HCT116 (cell line): ENCODE measurements around the gene KNCN. TPM values are rescaled to one million over a fixed set of nuclear protein-coding genes. Genes with fewer than 3 reads are reported as not detected.

ENCODE experiments used
- ATAC-seq: fragments of 200-7000 bp; cut with Tn5 transposase; 2 replicates; pipeline ENCODE4 v1.9.1; 2020; ENCODE audit warnings: mild to moderate bottlenecking, moderate library complexity
- BruUV-seq: library from RNA; stranded (reverse); fragments of 400-500 nt; replicated peaks from 2 replicates; lab custom pipeline; 2021; lab: Mats Ljungman, UMichigan
- CTCF ChIA-PET: fragments of 300-600 bp; sonication (Branson Sonifier 250); formaldehyde crosslinking; loops from one replicate; lab custom pipeline; 2021; ENCODE audit warnings: antibody characterized with exemption; lab: Charles Lee
- POLR2A ChIA-PET: fragments of 300-600, 350-600 bp; sonication (Branson Sonifier 250); formaldehyde crosslinking; loops from one replicate; lab custom pipeline; 2021; ENCODE audit warnings: antibody characterized with exemption; lab: Charles Lee
- RAD21 ChIA-PET, 2 experiments: fragments of 300-600 bp; sonication (Branson Sonifier 250); formaldehyde crosslinking; loops; one replicate each; lab custom pipeline; 2023; ENCODE audit warnings: low total read pairs in 2 of 2; ENCODE audit not compliant: uncharacterized antibody in 2 of 2, unreplicated experiment in 2 of 2, low non-redundant PET in 1 of 2; lab: Charles Lee
- DNase-seq: peaks from one replicate; pipeline ENCODE4 v3.0.0-alpha.2; 2010; ENCODE audit warnings: low read depth, low spot score
- H2AFZ ChIP-seq: fragments of 200-600 bp; shearing (Covaris generic), sonication (generic); 2 replicates; pipeline ENCODE4 v1.6.1; 2017; ENCODE audit warnings: low read depth, mixed run types, mixed read lengths, antibody characterized with exemption, low read length; ENCODE audit not compliant: poor library complexity, severe bottlenecking
- H3K27ac ChIP-seq: 2 replicates; pipeline ENCODE4 v1.5.1; 2012; ENCODE audit warnings: low read depth, low read length
- H3K27me3 ChIP-seq: fragments of 200-600 bp; sonication (generic); 2 replicates; pipeline ENCODE4 v1.6.1; 2016; ENCODE audit warnings: mixed run types, low read length, mixed read lengths; ENCODE audit not compliant: insufficient read depth
- H3K36me3 ChIP-seq, 2 experiments: fragments of 200-500 bp in 1 of 2; fragments of 200-600 bp in 1 of 2; sonication (Bioruptor generic) in 1 of 2; sonication (generic) in 1 of 2; 2 replicates each; pipeline versions ENCODE4 v1.5.1 to v1.6.1; 2014 to 2016; ENCODE audit warnings: low read length in 2 of 2, inconsistent platforms in 1 of 2, mixed read lengths in 1 of 2, mixed run types in 1 of 2; ENCODE audit not compliant: insufficient read depth in 2 of 2, control insufficient read depth in 1 of 2
- H3K4me1 ChIP-seq, 2 experiments: fragments of 200-600 bp in 1 of 2; sonication (generic) in 1 of 2; 2 replicates each; pipeline versions ENCODE4 v1.5.1 to v1.6.1; 2012 to 2017; ENCODE audit warnings: low read length in 2 of 2, inconsistent platforms in 1 of 2, mild to moderate bottlenecking in 1 of 2, mixed read lengths in 1 of 2, mixed run types in 1 of 2, moderate library complexity in 1 of 2; ENCODE audit not compliant: insufficient read depth in 2 of 2, control insufficient read depth in 1 of 2
- H3K4me2 ChIP-seq: fragments of 200-600 bp; sonication (generic); 2 replicates; pipeline ENCODE4 v1.6.1; 2017; ENCODE audit warnings: mixed run types, low read length, mixed read lengths
- H3K4me3 ChIP-seq, 2 experiments: fragments of 200-600 bp in 1 of 2; sonication (generic) in 1 of 2; replicated peaks in 1 of 2; 2 replicates each; pipeline ENCODE4 v1.5.1; 2011 to 2016; ENCODE audit warnings: low read length in 2 of 2, control low read depth in 1 of 2, low read depth in 1 of 2, mild to moderate bottlenecking in 1 of 2, mixed read lengths in 1 of 2, mixed run types in 1 of 2
- H3K79me2 ChIP-seq: fragments of 200-600 bp; sonication (generic); 2 replicates; pipeline ENCODE4 v1.6.1; 2017; ENCODE audit warnings: mild to moderate bottlenecking, mixed run types, low read length, moderate library complexity, mixed read lengths; ENCODE audit not compliant: insufficient read depth
- H3K9ac ChIP-seq: fragments of 200-600 bp; sonication (generic); 2 replicates; pipeline ENCODE4 v1.6.1; 2016; ENCODE audit warnings: low read length, mixed read lengths
- H3K9me2 ChIP-seq: fragments of 200-600 bp; sonication (generic), shearing (Covaris generic); 2 replicates; pipeline ENCODE4 v1.6.1; 2017; ENCODE audit warnings: mixed run types, mild to moderate bottlenecking, moderate library complexity; ENCODE audit not compliant: insufficient read depth
- H3K9me3 ChIP-seq, 2 experiments: fragments of 200-500 bp in 1 of 2; fragments of 200-600 bp in 1 of 2; sonication (Bioruptor generic) in 1 of 2; sonication (generic) in 1 of 2; 2 replicates each; pipeline ENCODE4 v1.6.1; 2014 to 2017; ENCODE audit warnings: low read length in 2 of 2, mixed read lengths in 2 of 2, inconsistent platforms in 1 of 2, low read depth in 1 of 2, mild to moderate bottlenecking in 1 of 2, mixed run types in 1 of 2, moderate library complexity in 1 of 2; ENCODE audit not compliant: control insufficient read depth in 1 of 2, insufficient read depth in 1 of 2
- H4K20me1 ChIP-seq: fragments of 200-600 bp; sonication (generic), shearing (Covaris generic); 2 replicates; pipeline ENCODE4 v1.6.1; 2017; ENCODE audit warnings: mixed run types, mild to moderate bottlenecking, moderate library complexity; ENCODE audit not compliant: insufficient read depth
- CBX3 ChIP-seq: IDR thresholded peaks from 2 replicates; pipeline ENCODE4 v1.6.1; 2012; ENCODE audit warnings: low read depth
- CTCF ChIP-seq, 3 experiments: fragments of 200-600 bp in 1 of 3; sonication (generic) in 1 of 3; IDR thresholded peaks in 2 of 3; conservative IDR thresholded peaks in 1 of 3; 2 replicates each; pipeline ENCODE4 v1.5.1; 2012 to 2017; ENCODE audit warnings: low read depth in 2 of 3, low read length in 2 of 3, antibody characterized with exemption in 1 of 3, borderline replicate concordance in 1 of 3, control low read depth in 1 of 3, mild to moderate bottlenecking in 1 of 3, mixed read lengths in 1 of 3, mixed run types in 1 of 3, moderate library complexity in 1 of 3; ENCODE audit not compliant: insufficient read depth in 1 of 3
- EZH2 ChIP-seq: fragments of 200-600 bp; sonication (generic); IDR thresholded peaks from 2 replicates; pipeline ENCODE4 v1.6.1; 2017; ENCODE audit warnings: antibody characterized with exemption, mixed run types
- EZH2phosphoT487 ChIP-seq: fragments of 200-600 bp; IDR thresholded peaks from 2 replicates; pipeline ENCODE4 v1.6.1; 2018; ENCODE audit warnings: antibody characterized with exemption, borderline replicate concordance
- FOSL1 ChIP-seq: IDR thresholded peaks from 2 replicates; pipeline ENCODE4 v1.6.1; 2012; ENCODE audit warnings: low read depth
- JUND ChIP-seq: IDR thresholded peaks from 2 replicates; pipeline ENCODE4 v1.6.1; 2012
- POLR2A ChIP-seq: IDR thresholded peaks from 2 replicates; pipeline ENCODE4 v1.7.0; 2011; ENCODE audit warnings: borderline replicate concordance; ENCODE audit not compliant: insufficient read depth, insufficient read length; ENCODE audit errors: extremely low read depth
- RAD21 ChIP-seq: IDR thresholded peaks from 2 replicates; pipeline ENCODE4 v1.6.1; 2012; ENCODE audit warnings: low read depth, mild to moderate bottlenecking
- REST ChIP-seq: IDR thresholded peaks from 2 replicates; pipeline ENCODE4 v1.6.1; 2012; ENCODE audit warnings: low read depth
- SIN3A ChIP-seq: IDR thresholded peaks from 2 replicates; pipeline ENCODE4 v1.6.1; 2012; ENCODE audit warnings: low read depth
- SP1 ChIP-seq: IDR thresholded peaks from 2 replicates; pipeline ENCODE4 v1.6.1; 2012; ENCODE audit warnings: low read depth
- ZBTB33 ChIP-seq: IDR thresholded peaks from 2 replicates; pipeline ENCODE4 v1.6.1; 2011; ENCODE audit warnings: mild to moderate bottlenecking, low read length, moderate library complexity; ENCODE audit not compliant: insufficient replicate concordance; ENCODE audit errors: extremely low read depth
- ZFX ChIP-seq: fragments of 450-650 bp; IDR thresholded peaks from 2 replicates; pipeline ENCODE4 v1.6.1; 2017
- intact Hi-C: fragments of 100-400 bp; cut with micrococcal nuclease; formaldehyde crosslinking; loops from 2 replicates; pipeline ENCODE4 v1.10.0; 2022
- total RNA-seq: library from RNA; stranded (reverse); gene quantifications from one replicate; pipeline ENCODE4 v1.2.1, GENCODE V29; 2021; ENCODE audit not compliant: unreplicated experiment

KNCN gene
- total RNA-seq, 1 experiment from 2014 or later = not detected

- no peak for TF ChIP-seq CBX3
- TF ChIP-seq EZH2 = no peak
- no peak for TF ChIP-seq ZFX
- TF ChIP-seq FOSL1 = no peak
- TF ChIP-seq POLR2A = no peak
- TF ChIP-seq REST = no peak
- no peak for TF ChIP-seq SP1
- no peak for TF ChIP-seq JUND
- no peak for TF ChIP-seq SIN3A
- TF ChIP-seq RAD21 = no peak
- TF ChIP-seq CTCF (IDR thresholded peaks at IDR 0.05 in 2 of 3, conservative IDR thresholded peaks at IDR 0.05 in 1 of 3; ENCODE audit: borderline replicate concordance in 1 of 3, insufficient read depth in 1 of 3, low read depth in 2 of 3, low read length in 2 of 3) = no peak
- no peak for TF ChIP-seq EZH2phosphoT487
- TF ChIP-seq ZBTB33 = no peak
- H3K4me1 ChIP-seq = no peaks in the 10 kb centered on the region
- no peaks in the 10 kb centered on the region for H3K9me3 ChIP-seq
- no peak overlapping the region for H3K9ac ChIP-seq
- BruUV-seq = no TSS peak
- ATAC-seq (no peak), DNase-seq (no peak)
- no peaks in the 10 kb centered on the region for H3K27me3 ChIP-seq
- intact Hi-C loops = no loop called here
- H3K36me3 ChIP-seq = peaks cover 12 to 20% of the 10 kb centered on the region in 2 experiments; a peak in 3 of 4 replicates
- CTCF ChIA-PET = no interaction called here
- no peak overlapping the region for H2AFZ ChIP-seq
- no peak overlapping the region for H3K4me3 ChIP-seq
- no peaks in the 10 kb centered on the region for H4K20me1 ChIP-seq
- H3K4me2 ChIP-seq = no peak overlapping the region
- H3K27ac ChIP-seq = no peak overlapping the region
- POLR2A ChIA-PET = no interaction called here
- no peaks in the 10 kb centered on the region for H3K9me2 ChIP-seq
- no peaks in the 10 kb centered on the region for H3K79me2 ChIP-seq
- RAD21 ChIA-PET = no interaction called here
Measured at GRCh38 chr1:46587069-46587468, 35.6 kb upstream of the KNCN start.
